ENCODE measurements around the gene CUL4A.
"Not testable (repeated sequence)": the region's sequence is repeated elsewhere in the genome, so short reads cannot be mapped to it uniquely, and the experiment has no call there.

Gene CUL4A

DNA sequence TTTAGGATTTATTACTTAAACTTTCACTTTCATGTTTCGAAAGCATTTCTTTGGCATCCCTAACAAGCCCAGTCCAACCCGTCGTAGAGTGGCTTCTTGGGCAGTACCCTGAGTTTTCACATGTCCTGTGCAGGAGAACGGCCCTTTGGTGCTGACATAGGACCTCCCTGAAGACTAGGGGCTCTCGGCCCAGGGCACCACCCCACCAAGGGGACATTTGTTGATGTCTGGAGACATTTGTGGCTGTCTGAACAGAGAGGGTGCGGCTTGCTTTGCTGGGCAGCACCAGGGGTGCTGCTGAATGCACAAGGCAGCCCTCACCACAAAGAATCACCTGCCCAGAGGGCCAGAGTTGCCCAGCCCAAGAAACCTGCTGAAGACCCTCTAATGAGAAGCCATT is 30.6 kb downstream of the CUL4A start:
- POLR2A ChIA-PET = no interaction called here
- TF ChIP-seq TARDBP (IDR thresholded peaks at IDR 0.05) (no peak), FOXM1 (IDR thresholded peaks at IDR 0.05; ENCODE audit: borderline replicate concordance) (no peak), SUZ12 (IDR thresholded peaks at IDR 0.05) (no peak)
- DNase-seq (ENCODE audit: extremely low spot score) = no peak
- CTCF ChIA-PET = no interaction called here

DNA sequence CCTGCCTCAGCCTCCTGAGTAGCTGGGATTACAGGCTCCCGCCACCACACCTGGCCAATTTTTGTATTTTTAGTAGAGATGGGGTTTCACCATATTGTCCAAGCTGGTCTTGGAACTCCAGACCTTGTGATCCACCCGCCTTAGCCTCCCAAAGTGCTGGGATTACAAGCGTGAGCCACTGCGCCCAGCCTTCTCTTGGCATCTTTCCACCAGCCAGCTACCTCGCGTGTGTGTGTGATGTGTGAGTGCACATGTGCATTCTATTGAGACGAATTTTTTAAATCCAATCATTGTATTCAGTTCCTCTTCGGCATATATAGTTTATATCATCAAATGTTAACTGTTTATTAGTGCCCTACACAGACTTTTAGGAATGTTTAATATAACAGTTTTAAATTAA is 32.2 kb downstream of the CUL4A start:
- POLR2A ChIA-PET; CTCF ChIA-PET; DNase-seq (ENCODE audit: extremely low spot score): not testable (repeated sequence)

DNA sequence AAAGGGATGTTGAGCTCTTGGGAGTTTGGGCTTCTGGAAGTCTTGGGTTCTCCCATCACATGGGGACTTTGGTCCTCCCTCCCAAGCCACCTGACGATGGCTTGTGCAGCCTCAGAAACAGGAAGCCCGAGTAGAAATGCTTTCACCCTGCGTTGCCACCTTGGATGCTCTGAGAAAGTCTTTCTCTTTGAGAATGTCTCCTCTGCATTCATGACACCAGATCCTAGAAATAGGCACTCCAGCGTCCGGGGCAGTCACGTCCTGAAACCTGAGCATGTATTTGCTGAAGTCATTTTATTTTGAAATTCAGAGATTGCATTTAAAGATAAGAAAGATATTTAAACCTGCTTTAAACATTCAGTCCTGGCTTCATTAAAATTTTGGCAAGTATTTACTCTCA is 34.4 kb downstream of the CUL4A start:
- CTCF ChIA-PET = no interaction called here
- POLR2A ChIA-PET = no interaction called here
- DNase-seq (ENCODE audit: extremely low spot score) = no peak
- TF ChIP-seq FOXM1 (IDR thresholded peaks at IDR 0.05; ENCODE audit: borderline replicate concordance) (no peak), FOXK2 (IDR thresholded peaks at IDR 0.05) (no peak), ZNF384 (IDR thresholded peaks at IDR 0.05) (no peak), ELF4 (IDR thresholded peaks at IDR 0.05) (no peak), LEF1 (IDR thresholded peaks at IDR 0.05; ENCODE audit: borderline replicate concordance) (no peak), SUZ12 (IDR thresholded peaks at IDR 0.05) (no peak), ARNT (IDR thresholded peaks at IDR 0.05) (no peak), SP1 (IDR thresholded peaks at IDR 0.05) (no peak)
- TF ChIP-seq, protein P1, sequence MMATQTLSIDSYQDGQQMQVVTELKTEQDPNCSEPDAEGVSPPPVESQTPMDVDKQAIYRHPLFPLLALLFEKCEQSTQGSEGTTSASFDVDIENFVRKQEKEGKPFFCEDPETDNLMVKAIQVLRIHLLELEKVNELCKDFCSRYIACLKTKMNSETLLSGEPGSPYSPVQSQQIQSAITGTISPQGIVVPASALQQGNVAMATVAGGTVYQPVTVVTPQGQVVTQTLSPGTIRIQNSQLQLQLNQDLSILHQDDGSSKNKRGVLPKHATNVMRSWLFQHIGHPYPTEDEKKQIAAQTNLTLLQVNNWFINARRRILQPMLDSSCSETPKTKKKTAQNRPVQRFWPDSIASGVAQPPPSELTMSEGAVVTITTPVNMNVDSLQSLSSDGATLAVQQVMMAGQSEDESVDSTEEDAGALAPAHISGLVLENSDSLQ (IDR thresholded peaks at IDR 0.05) = no peak

DNA sequence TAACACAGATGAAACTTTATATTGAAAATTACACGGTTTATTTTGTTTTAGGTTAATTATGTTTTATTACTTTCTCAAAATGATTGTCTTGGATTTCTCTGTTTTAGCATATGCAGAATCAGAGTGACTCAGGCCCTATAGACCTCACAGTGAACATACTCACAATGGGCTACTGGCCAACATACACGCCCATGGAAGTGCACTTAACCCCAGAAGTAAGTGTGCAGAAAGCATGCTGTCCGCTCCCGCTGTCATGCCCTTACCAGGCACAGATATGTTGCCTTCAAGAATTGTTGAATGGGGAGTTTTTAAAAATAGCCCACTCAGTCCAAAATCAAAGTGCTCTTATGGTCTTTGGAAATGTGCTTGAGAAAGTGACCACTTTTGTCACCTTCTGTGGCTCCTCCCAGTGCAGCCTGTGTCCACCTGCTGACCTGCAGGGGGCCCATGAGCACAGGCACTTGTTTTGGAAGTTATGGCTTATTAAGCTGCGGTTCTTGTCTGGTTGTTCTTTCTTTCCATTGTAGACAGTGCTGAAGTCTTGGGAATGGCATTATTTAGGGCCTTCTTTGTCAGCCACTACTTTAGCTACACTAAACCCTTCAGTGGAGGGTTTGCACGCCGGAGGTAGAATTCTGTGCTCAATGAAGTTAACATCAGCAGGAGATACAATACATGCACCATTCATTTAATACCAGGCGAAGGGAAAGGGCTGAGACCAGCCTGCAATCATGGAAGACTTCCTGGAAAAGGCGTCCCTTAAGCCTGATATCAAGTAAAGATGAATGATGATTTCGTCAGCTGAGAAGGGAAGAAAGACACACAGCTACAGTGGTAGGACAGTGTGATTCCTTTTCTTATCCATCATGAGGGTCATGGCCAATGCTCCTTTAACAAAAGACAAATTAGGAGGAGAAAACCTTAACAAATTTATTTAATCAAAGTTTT is 36.7 kb downstream of the CUL4A start:
- ChIA-PET CTCF (interaction anchor here (0.6 kb wide), 1 partner anchor 19 kb away, joined by 4 read pairs; no protein-coding TSS in a partner anchor), POLR2A (no interaction called here)

DNA sequence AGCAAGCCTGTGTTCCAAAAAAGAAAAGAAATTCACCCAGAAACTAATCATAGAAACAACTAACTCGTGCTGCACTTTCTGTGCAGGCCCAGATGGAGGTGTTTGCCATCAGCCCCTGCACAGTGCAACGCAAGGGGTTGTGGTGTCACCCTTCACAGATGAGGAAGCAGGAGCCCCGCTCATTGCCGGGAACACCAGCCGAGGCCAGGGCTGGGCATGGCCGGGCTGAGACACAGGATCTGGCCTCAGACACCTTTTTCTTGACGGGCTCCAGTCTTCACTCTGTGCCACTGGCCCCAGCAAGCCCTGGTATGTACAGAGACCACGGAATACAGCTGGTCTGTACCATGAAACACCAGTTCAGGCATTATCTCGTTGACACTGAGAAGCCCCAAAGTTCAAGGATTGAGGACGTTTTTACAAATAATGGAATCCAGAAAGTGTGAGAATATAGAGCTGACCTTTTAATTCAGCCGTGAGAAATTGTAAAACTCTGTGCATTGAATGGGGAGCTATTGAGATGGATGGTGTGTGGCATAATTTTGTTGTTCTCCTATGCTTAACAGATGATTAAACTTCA is 43.2 kb downstream of the CUL4A start:
- ChIA-PET CTCF (no interaction called here), POLR2A (no interaction called here)
- DNase-seq (ENCODE audit: extremely low spot score) = no peak
- TF ChIP-seq ELF4 (IDR thresholded peaks at IDR 0.05) (no peak), ARNT (IDR thresholded peaks at IDR 0.05) (no peak), ZNF384 (IDR thresholded peaks at IDR 0.05) (no peak), NFRKB (IDR thresholded peaks at IDR 0.05) (no peak), SUZ12 (IDR thresholded peaks at IDR 0.05) (no peak), FOXM1 (IDR thresholded peaks at IDR 0.05; ENCODE audit: borderline replicate concordance) (no peak)

More for the DNA sequence above, 36.7 kb downstream of the CUL4A start:
- TF ChIP-seq FOXA1 (IDR thresholded peaks at IDR 0.05) = no peak
- TF ChIP-seq TARDBP (IDR thresholded peaks at IDR 0.05) = no peak
- TF ChIP-seq, protein P1 (IDR thresholded peaks at IDR 0.05) = no peak
- no peak for TF ChIP-seq BHLHE40 (IDR thresholded peaks at IDR 0.05; ENCODE audit: borderline replicate concordance)
- TF ChIP-seq ZNF384 (IDR thresholded peaks at IDR 0.05) = no peak
- no peak for TF ChIP-seq SUZ12 (IDR thresholded peaks at IDR 0.05)
- no peak for TF ChIP-seq NFRKB (IDR thresholded peaks at IDR 0.05)
- no peak for TF ChIP-seq HDGF (IDR thresholded peaks at IDR 0.05; ENCODE audit: borderline replicate concordance)
- TF ChIP-seq L3MBTL2 (conservative IDR thresholded peaks at IDR 0.05) = no peak
- DNase-seq (ENCODE audit: extremely low spot score) = no peak

DNA sequence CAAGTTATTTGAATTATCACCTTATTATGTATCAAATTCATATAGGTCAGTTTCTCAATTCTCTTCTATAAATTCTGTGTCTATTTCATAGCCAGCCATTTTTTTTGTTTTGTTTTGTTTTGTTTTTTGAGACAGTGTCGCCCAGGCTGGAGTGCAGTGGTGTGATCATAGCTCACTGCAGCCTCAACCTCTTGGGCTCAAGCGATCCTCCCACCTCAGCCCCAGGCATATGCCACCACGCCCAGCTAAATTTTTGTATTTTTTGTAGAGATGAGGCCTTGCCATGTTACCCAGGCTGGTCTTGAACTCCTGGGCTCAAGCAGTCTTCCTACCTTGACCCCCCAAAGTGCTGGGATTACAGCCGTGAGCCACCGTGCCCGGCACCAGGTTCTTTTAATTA is 48.5 kb downstream of the CUL4A start:
- CTCF ChIA-PET; POLR2A ChIA-PET; DNase-seq (ENCODE audit: extremely low spot score): not testable (repeated sequence)

DNA sequence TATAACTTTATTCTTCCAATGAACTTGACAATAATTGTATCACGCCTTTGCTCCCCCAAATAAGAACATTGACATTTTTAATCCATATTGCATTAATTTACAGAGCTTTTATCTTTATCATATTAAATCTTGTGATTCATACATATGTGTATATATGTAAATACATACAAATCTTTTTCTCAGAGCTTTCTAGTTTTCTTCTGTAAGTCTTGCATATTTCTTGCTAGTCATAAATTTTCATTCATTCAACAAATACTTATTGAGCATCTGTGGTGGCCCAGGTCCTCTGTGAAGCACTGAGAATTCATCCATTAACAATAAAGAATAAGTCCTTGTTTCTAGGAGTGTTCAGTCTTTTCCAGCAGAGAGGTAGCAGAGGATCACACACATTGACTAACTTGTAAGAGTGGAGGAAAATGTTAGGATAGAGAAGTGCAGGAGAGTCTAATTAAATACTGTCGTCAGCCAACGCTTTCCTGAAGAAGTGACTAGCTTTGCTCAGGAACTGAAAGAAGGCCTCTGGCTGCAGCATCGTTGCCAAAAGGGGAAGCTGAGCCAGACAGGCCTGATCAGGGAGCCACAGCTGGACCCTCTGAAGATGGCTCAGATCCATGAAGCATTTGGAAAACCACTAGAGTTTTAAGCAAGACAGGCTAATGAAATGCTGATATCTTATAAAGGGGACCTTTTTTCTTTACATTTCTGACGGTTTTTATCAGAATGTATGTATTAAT is 49.1 kb downstream of the CUL4A start:
- no peak for DNase-seq (ENCODE audit: extremely low spot score)
- POLR2A ChIA-PET = no interaction called here
- TF ChIP-seq ELF4 (IDR thresholded peaks at IDR 0.05) = no peak
- TF ChIP-seq ARNT (IDR thresholded peaks at IDR 0.05) = no peak
- no peak for TF ChIP-seq FOXM1 (IDR thresholded peaks at IDR 0.05; ENCODE audit: borderline replicate concordance)
- TF ChIP-seq FOXK2 (IDR thresholded peaks at IDR 0.05) = no peak
- TF ChIP-seq HDGF (IDR thresholded peaks at IDR 0.05; ENCODE audit: borderline replicate concordance) = no peak
- no peak for TF ChIP-seq CTBP1 (IDR thresholded peaks at IDR 0.05; ENCODE audit: borderline replicate concordance)
- TF ChIP-seq, protein P1 (IDR thresholded peaks at IDR 0.05) = no peak
- no peak for TF ChIP-seq SUZ12 (IDR thresholded peaks at IDR 0.05)
- no peak for TF ChIP-seq SP1 (IDR thresholded peaks at IDR 0.05)
- TF ChIP-seq TARDBP (IDR thresholded peaks at IDR 0.05) = no peak
- TF ChIP-seq FOXA1 (IDR thresholded peaks at IDR 0.05) = no peak
- no peak for TF ChIP-seq BHLHE40 (IDR thresholded peaks at IDR 0.05; ENCODE audit: borderline replicate concordance)
- no peak for TF ChIP-seq ZNF384 (IDR thresholded peaks at IDR 0.05)
- TF ChIP-seq LEF1 (IDR thresholded peaks at IDR 0.05; ENCODE audit: borderline replicate concordance) = no peak
- TF ChIP-seq L3MBTL2 (conservative IDR thresholded peaks at IDR 0.05) = no peak
- TF ChIP-seq NFRKB (IDR thresholded peaks at IDR 0.05) = no peak
- CTCF ChIA-PET = no interaction called here
